ENCODE measurements around the gene MT1A. TPM values are rescaled to one million over a fixed set of nuclear protein-coding genes. Genes with fewer than 3 reads are reported as not detected.

The MT1A gene
- total and polyA plus RNA-seq, 10 of the 15 experiments (the other 5 are each of a cell fraction or from before 2014, with no cell fraction given): not detected

GRCh38 chr16:56649271-56649670 is 10.8 kb downstream of the MT1A start:
- WGBS (ENCODE audit: insufficient coverage, insufficient replicate concordance, low lambda C conversion rate, missing lambda C conversion rate): 51% methylated on average over 2 of the region's 2 CpGs
- POLR2A ChIA-PET: interaction anchor here (0.6 kb wide), 1 partner anchor 24 kb away, joined by 3 read pairs; the partner anchor contains the start of gene MT1E
- no peak overlapping the region for H3K9ac ChIP-seq (ENCODE audit: control insufficient read depth, insufficient read depth, low read length)
- H3K27ac ChIP-seq (ENCODE audit: control insufficient read depth, insufficient read depth): no peak overlapping the region
- peaks cover 8 to 17% of the 10 kb centered on the region in 2 experiments for H3K27me3 ChIP-seq (replicated peaks in 1 of 2; ENCODE audit: control insufficient read depth in 2 of 2, insufficient read depth in 2 of 2, low read length in 1 of 2)
- H3K4me3 ChIP-seq: no peak overlapping the region
- intact Hi-C loops (cut with micrococcal nuclease; ENCODE audit: unreplicated experiment): no loop called here
- TF ChIP-seq TARDBP (IDR thresholded peaks at IDR 0.05; ENCODE audit: borderline replicate concordance): no peak
- no peak for TF ChIP-seq MLLT1 (IDR thresholded peaks at IDR 0.05)
- TF ChIP-seq, protein P1, sequence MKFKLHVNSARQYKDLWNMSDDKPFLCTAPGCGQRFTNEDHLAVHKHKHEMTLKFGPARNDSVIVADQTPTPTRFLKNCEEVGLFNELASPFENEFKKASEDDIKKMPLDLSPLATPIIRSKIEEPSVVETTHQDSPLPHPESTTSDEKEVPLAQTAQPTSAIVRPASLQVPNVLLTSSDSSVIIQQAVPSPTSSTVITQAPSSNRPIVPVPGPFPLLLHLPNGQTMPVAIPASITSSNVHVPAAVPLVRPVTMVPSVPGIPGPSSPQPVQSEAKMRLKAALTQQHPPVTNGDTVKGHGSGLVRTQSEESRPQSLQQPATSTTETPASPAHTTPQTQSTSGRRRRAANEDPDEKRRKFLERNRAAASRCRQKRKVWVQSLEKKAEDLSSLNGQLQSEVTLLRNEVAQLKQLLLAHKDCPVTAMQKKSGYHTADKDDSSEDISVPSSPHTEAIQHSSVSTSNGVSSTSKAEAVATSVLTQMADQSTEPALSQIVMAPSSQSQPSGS (IDR thresholded peaks at IDR 0.05; ENCODE audit: low read length): no peak
- TF ChIP-seq CTCF (IDR thresholded peaks at IDR 0.05 in 2 of 3, conservative IDR thresholded peaks at IDR 0.05 in 1 of 3; ENCODE audit: control insufficient read depth in 2 of 3, extremely low read depth in 1 of 3, insufficient read depth in 1 of 3, low read depth in 3 of 3, low read length in 3 of 3): no peak
- no peak for TF ChIP-seq EZH2 (IDR thresholded peaks at IDR 0.05; ENCODE audit: borderline replicate concordance, control insufficient read depth, low read depth, low read length)
- TF ChIP-seq PML (IDR thresholded peaks at IDR 0.05; ENCODE audit: low read length): no peak
- TF ChIP-seq ZBED1 (IDR thresholded peaks at IDR 0.05; ENCODE audit: borderline replicate concordance): no peak
- TF ChIP-seq BHLHE40 (IDR thresholded peaks at IDR 0.05; ENCODE audit: borderline replicate concordance in 1 of 2, low read depth in 2 of 2, low read length in 1 of 2): no peak
- TF ChIP-seq HDAC2 (IDR thresholded peaks at IDR 0.05): no peak
- no peak for TF ChIP-seq MYC (IDR thresholded peaks at IDR 0.05; ENCODE audit: insufficient read depth, insufficient read length, insufficient replicate concordance, low read length, severe bottlenecking)
- no peak for TF ChIP-seq EP300 (IDR thresholded peaks at IDR 0.05; ENCODE audit: borderline replicate concordance in 1 of 2, control insufficient read depth in 1 of 2, low read depth in 2 of 2, low read length in 2 of 2)
- no peak for TF ChIP-seq DPF2 (IDR thresholded peaks at IDR 0.05)
- no peak for TF ChIP-seq BMI1 (IDR thresholded peaks at IDR 0.05; ENCODE audit: borderline replicate concordance)
- no peaks in the 10 kb centered on the region for H3K4me1 ChIP-seq (ENCODE audit: control insufficient read depth, insufficient read depth, low read length)
- DNase-seq (ENCODE audit: low read depth, low spot score) (no peak), ATAC-seq (no peak), FAIRE-seq (no peak)
- no peaks in the 10 kb centered on the region for H3K9me3 ChIP-seq (replicated peaks; ENCODE audit: control insufficient read depth, insufficient read depth, low read length)
- BruUV-seq (replicated peaks): no TSS peak
- no peaks in the 10 kb centered on the region for H4K20me1 ChIP-seq (ENCODE audit: control insufficient read depth, insufficient read depth)
- no peaks in the 10 kb centered on the region for H3K36me3 ChIP-seq (ENCODE audit: control insufficient read depth in 2 of 2, insufficient read depth in 2 of 2, low read length in 1 of 2)
- no peak overlapping the region for H3K4me2 ChIP-seq (ENCODE audit: control insufficient read depth, insufficient read depth)
- in situ Hi-C loops (cut with MboI): no loop called here
- CTCF ChIA-PET: no interaction called here
- RAD21 ChIA-PET (ENCODE audit: unreplicated experiment): no interaction called here
- no peaks in the 10 kb centered on the region for H3K79me2 ChIP-seq (ENCODE audit: control insufficient read depth, insufficient read depth, low read length)
- no peak overlapping the region for H2AFZ ChIP-seq (ENCODE audit: control insufficient read depth, low read depth, low read length)
- SMC1A ChIA-PET (ENCODE audit: uncharacterized antibody, unreplicated experiment): interaction anchor here (1.0 kb wide), 1 partner anchor 11 kb away, joined by 3 read pairs; no protein-coding TSS in a partner anchor

All from GM12878 (cell line).